Measurements from ENCODE around the gene UBXN4.

- TF ChIP-seq USF2 (IDR thresholded peaks at IDR 0.05; ENCODE audit: low read depth, low read length) (no peak), CEBPB (IDR thresholded peaks at IDR 0.05; ENCODE audit: low read depth, low read length) (no peak), CTCF (conservative IDR thresholded peaks at IDR 0.05; ENCODE audit: low read depth, low read length) (no peak), RAD21 (IDR thresholded peaks at IDR 0.05; ENCODE audit: low read length) (no peak), BHLHE40 (IDR thresholded peaks at IDR 0.05; ENCODE audit: low read depth, low read length) (no peak), POLR2A (IDR thresholded peaks at IDR 0.05; ENCODE audit: low read depth, low read length) (no peak), FOS (IDR thresholded peaks at IDR 0.05; ENCODE audit: low read depth, low read length) (no peak)
These were observed 59.1 kb downstream of the UBXN4 start for GRCh38 chr2:135800513-135801460.

All from IMR-90 (cell line).